GM10266 (cell line): ENCODE data around the gene THOC2.
"Not testable (repeated sequence)": the region's sequence is repeated elsewhere in the genome, so short reads cannot be mapped to it uniquely, and the experiment has no call there.

Experiments used
- DNase-seq: peaks from one replicate; pipeline ENCODE4 v3.0.0; 2012; ENCODE audit errors: extremely low spot score
- TF ChIP-seq, protein P1 (sequence below): IDR thresholded peaks from 2 replicates; pipeline ENCODE4 v1.5.1; 2012; ENCODE audit warnings: mild to moderate bottlenecking, low read depth; ENCODE audit not compliant: control insufficient read depth, insufficient read depth; ENCODE audit errors: missing control alignments

The THOC2 gene

DNA sequence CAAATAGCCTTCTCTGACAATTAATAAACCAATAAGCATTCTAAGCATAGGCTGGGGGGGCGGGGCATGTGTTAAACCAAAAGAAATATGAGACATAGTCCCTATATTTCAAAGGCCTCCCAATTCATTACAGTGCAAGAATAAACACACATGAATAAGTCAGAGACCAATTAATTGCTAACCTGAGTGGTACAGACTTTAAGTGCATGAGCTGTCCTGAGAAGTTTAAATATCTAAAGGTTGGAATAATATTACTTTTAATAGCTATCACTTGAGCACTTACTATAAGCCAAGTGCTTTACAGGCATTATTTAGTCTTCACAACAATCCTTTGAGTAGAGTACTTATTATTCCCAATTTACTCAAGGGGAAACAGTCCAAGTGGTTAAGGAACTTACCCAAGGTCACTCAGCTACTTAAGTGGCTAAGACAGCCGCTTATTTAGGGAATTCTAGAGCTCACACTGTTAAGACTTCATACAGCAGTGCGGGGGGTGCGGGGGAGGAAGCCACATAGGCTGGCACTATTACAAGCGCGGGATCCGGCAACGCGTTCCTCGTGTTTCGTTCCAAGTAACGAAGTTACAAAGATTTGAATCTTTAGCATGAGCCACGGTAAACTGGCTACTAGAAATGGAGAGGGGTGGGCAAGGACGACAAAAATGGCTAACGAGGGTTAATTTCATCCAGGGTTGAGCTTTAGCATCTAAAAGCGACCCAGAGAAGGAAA is 1.4 kb downstream of the THOC2 start:
- TF ChIP-seq, protein P1, sequence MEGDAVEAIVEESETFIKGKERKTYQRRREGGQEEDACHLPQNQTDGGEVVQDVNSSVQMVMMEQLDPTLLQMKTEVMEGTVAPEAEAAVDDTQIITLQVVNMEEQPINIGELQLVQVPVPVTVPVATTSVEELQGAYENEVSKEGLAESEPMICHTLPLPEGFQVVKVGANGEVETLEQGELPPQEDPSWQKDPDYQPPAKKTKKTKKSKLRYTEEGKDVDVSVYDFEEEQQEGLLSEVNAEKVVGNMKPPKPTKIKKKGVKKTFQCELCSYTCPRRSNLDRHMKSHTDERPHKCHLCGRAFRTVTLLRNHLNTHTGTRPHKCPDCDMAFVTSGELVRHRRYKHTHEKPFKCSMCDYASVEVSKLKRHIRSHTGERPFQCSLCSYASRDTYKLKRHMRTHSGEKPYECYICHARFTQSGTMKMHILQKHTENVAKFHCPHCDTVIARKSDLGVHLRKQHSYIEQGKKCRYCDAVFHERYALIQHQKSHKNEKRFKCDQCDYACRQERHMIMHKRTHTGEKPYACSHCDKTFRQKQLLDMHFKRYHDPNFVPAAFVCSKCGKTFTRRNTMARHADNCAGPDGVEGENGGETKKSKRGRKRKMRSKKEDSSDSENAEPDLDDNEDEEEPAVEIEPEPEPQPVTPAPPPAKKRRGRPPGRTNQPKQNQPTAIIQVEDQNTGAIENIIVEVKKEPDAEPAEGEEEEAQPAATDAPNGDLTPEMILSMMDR = no peak
- no peak for DNase-seq

DNA sequence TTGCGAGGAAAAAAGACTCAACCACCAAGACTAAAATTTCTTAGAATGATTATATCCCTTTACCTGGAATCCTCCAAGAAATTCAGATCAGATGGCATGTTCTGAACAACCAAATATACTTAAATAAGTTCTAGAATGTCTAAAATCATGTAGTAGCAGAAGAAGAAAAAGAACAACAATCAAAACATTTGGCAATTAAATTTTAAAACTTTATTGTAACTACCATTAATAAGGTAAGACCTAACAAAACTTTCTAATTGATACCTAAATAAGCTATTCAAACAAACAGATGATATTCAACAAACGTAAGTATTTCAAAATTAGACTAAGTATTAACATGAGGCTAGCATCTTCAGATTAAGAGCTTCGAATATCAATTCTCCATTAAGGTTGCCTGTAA is 4.3 kb downstream of the THOC2 start:
- no peak for DNase-seq
- TF ChIP-seq, protein P1 = no peak

DNA sequence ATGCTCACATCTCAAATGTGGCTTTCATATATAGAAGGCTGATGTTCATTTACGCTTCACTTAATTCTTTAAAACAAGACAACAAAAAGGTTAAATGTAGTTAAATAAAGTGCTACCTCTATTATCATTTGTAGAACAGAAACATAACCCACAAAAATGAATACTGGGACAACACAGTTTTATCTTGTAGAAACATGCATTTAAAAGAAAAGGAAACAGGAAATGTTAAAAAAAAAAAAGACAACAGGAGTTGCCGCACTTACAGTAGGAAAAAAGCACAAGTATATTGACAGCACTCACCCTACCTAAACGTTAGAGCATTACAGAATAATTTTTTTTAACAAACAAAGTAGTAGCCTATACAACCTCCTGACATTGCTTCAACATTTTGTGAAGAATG is 4.8 kb downstream of the THOC2 start:
- DNase-seq = no peak

DNA sequence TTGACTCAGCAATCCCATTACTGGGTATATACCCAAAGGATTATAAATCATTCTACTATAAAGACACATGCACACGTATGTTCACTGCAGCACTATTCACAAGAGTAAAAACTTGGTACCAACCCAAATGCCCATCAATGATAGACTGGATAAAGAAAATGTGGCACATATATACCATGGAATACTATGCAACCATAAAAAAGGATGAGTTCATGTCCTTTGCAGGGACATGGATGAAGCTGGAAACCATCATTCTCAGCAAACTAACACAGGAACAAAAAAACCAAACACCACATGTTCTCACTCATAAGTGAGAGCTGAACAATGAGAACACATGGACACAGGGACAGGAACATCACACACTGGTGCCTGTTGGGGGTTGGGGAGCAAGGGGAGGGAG is 10.7 kb downstream of the THOC2 start:
- not testable (repeated sequence) for DNase-seq

More for the DNA sequence above, 4.8 kb downstream of the THOC2 start:
- TF ChIP-seq, protein P1 = no peak

DNA sequence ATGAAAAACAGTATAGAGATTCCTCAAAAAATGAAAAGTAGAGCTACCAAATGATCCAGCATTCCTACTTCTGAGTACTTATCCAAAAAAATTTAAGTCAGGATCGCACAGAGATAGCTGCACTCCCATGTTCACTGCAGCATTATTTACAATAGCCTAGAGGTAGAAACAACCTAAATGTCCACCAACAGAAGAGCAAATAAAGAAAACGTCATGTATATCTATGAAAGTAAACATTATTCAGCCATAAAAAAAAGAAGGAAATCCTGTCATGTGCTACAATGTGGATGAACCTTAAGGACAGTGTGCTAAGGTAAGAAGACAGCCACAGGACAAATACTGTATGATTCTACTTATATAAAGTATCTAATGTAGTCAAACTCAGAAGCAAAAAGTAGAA is 12.4 kb downstream of the THOC2 start:
- TF ChIP-seq, protein P1 = no peak
- DNase-seq = no peak

DNA sequence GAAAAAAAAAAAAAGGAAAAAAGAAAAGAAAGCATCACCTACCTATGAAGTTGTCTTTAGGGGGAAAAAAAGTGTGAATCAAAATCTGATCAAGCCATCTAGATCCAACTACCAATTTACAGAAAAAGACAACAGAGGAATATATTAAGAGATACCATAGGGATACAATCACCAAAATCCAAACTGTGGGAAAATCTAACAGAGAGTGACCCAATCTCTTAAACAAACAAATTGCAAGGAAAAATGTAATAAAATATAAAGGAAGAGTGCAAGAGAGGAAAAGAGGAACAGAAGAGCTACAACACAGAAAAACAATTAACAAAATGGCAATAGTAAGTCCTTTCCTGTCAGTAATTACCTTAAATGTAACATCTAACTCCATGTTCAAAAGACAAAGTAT is 19.0 kb downstream of the THOC2 start:
- TF ChIP-seq, protein P1 = no peak
- DNase-seq = no peak

DNA sequence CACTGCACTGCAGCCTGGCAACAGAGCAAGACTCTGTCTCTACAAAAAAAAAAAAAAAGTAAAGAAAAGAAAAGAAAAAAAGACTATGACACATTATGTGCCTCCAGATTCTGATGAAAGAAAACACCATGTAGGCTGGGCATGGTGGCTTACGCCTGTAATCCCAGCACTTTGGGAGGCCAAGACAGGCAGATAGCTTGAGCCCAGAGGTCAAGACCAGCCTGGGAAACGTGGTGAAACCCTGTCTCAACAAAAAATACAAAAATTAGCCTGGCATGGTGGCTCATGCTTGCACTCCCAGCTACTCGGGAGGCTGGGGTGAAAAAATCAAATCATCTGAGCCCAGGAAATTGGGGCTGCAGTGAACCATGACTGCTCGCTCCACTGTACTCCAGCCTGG is 19.4 kb downstream of the THOC2 start:
- DNase-seq = no peak
- TF ChIP-seq, protein P1 = no peak

DNA sequence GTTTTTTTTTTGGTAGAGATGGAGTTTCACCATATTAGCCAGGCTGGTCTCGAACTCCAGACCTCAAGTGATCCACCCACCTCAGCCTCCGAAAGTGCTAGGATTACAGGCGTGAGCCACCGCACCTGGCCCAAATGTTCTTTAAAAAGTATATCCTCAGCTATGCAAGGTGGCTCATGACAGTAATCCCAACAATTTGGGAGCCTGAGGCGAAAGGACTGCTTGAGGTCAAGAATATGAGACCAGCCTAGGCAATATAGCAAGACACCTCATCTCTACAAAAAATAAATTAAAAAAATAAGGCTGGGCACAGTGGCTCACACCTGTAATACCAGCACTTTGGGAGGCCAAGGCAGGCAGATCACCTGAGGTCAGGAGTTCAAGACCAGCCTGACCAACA is 21.7 kb downstream of the THOC2 start:
- DNase-seq = not testable (repeated sequence)
